ENCODE measurements around the gene ZFHX3.

The ZFHX3 gene

GRCh38 chr16:73068541-73069401, 20.8 kb upstream of the ZFHX3 start:
- DNase-seq = peak; percentile 92

GRCh38 chr16:73067671-73068540, 20.0 kb upstream of the ZFHX3 start:
- no peak for DNase-seq

GRCh38 chr16:73066927-73067670, 19.2 kb upstream of the ZFHX3 start:
- DNase-seq = peak; percentile 49

GRCh38 chr16:73066331-73066926, 18.5 kb upstream of the ZFHX3 start:
- DNase-seq = no peak

- DNase-seq = no peak
These were observed 17.9 kb upstream of the ZFHX3 start for GRCh38 chr16:73065632-73066330.

- DNase-seq = no peak
These were observed 17.1 kb upstream of the ZFHX3 start for GRCh38 chr16:73064994-73065545.

- peak; percentile 75 for DNase-seq
These were observed 16.5 kb upstream of the ZFHX3 start for GRCh38 chr16:73064212-73064993.

GRCh38 chr16:73063854-73064211, 15.9 kb upstream of the ZFHX3 start:
- no peak for DNase-seq

GRCh38 chr16:73062743-73063733, 15.1 kb upstream of the ZFHX3 start:
- DNase-seq = no peak

- no peak for DNase-seq
These were observed 14.2 kb upstream of the ZFHX3 start for GRCh38 chr16:73062001-73062616.

- DNase-seq = no peak
These were observed 13.1 kb upstream of the ZFHX3 start for GRCh38 chr16:73060892-73061490.

GRCh38 chr16:73059779-73060615, 12.1 kb upstream of the ZFHX3 start:
- DNase-seq = no peak

GRCh38 chr16:73058616-73059409, 10.9 kb upstream of the ZFHX3 start:
- peak; percentile 63 for DNase-seq

- DNase-seq = peak; percentile 58
These were observed 10.3 kb upstream of the ZFHX3 start for GRCh38 chr16:73058221-73058615.

GRCh38 chr16:73057291-73058210, 9.6 kb upstream of the ZFHX3 start:
- peak; percentile 41 for DNase-seq

GRCh38 chr16:73056921-73057290, 9.0 kb upstream of the ZFHX3 start:
- DNase-seq = no peak

All from EL (cell line).